ENCODE results near the gene DENND1B. TPM values are rescaled to one million over a fixed set of nuclear protein-coding genes. Genes with fewer than 3 reads are reported as not detected.

Gene DENND1B
- total and polyA plus RNA-seq, 4 donors = 1.7 to 13.7 (median 7.9) TPM

DNA sequence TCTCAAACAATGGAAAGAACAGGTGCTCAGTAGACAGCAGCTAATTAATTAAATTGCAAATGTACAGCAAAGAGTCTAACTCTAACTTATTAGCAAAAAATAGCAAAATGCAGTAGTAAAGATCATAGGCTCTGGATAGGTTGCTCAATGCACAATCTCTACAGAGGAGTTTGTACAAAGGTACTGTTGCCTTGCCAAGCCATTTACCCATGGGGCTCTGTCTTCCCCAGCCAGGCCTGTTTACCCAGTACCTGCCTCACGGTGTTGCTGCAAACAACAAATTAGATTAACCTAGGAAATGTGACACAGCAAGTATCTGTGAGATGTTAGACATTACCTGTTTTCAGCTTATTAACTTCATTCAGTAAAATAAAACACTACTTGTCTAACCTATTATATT lies 222.0 kb downstream of the DENND1B start (continued):
- peak; percentile 50 to 51 for TF ChIP-seq RXRA (IDR thresholded peaks at IDR 0.05)
- peak in 1 of 2 donors; percentile 59 for TF ChIP-seq JUND (IDR thresholded peaks at IDR 0.05)
- no peak for TF ChIP-seq NR2F2 (IDR thresholded peaks at IDR 0.05)

- no peak overlapping the region for H3K4me3 ChIP-seq (ENCODE audit: low read depth in 1 of 3, low read length in 3 of 3)
- no peaks in the 10 kb centered on the region for H3K4me1 ChIP-seq (ENCODE audit: control insufficient read depth in 4 of 4, insufficient read depth in 4 of 4, low read length in 3 of 4)
- WGBS = 97% methylated on average over 1 of the region's 1 CpG
- H3K9ac ChIP-seq (ENCODE audit: low read depth in 1 of 2, low read length in 2 of 2) = no peak overlapping the region
- no peak for TF ChIP-seq GABPA (IDR thresholded peaks at IDR 0.05 in 1 of 2, conservative IDR thresholded peaks at IDR 0.05 in 1 of 2)
- TF ChIP-seq HNF4G (IDR thresholded peaks at IDR 0.05) = no peak
- TF ChIP-seq FOXA1 (IDR thresholded peaks at IDR 0.05) = no peak
- TF ChIP-seq RXRA (IDR thresholded peaks at IDR 0.05) = no peak
- no peak for TF ChIP-seq EGR1 (IDR thresholded peaks at IDR 0.05; ENCODE audit: low read depth in 2 of 2)
- TF ChIP-seq, protein P1, sequence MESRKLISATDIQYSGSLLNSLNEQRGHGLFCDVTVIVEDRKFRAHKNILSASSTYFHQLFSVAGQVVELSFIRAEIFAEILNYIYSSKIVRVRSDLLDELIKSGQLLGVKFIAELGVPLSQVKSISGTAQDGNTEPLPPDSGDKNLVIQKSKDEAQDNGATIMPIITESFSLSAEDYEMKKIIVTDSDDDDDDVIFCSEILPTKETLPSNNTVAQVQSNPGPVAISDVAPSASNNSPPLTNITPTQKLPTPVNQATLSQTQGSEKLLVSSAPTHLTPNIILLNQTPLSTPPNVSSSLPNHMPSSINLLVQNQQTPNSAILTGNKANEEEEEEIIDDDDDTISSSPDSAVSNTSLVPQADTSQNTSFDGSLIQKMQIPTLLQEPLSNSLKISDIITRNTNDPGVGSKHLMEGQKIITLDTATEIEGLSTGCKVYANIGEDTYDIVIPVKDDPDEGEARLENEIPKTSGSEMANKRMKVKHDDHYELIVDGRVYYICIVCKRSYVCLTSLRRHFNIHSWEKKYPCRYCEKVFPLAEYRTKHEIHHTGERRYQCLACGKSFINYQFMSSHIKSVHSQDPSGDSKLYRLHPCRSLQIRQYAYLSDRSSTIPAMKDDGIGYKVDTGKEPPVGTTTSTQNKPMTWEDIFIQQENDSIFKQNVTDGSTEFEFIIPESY (IDR thresholded peaks at IDR 0.05) = no peak
- TF ChIP-seq HNF4A (conservative IDR thresholded peaks at IDR 0.05) = no peak
- TF ChIP-seq MAX (IDR thresholded peaks at IDR 0.05) = no peak
- TF ChIP-seq NR2F2 (IDR thresholded peaks at IDR 0.05) = no peak
- no peak for TF ChIP-seq TAF1 (conservative IDR thresholded peaks at IDR 0.05)
- TF ChIP-seq YY1 (IDR thresholded peaks at IDR 0.05) = no peak
- TF ChIP-seq FOXA2 (IDR thresholded peaks at IDR 0.05) = no peak
- TF ChIP-seq, protein P2, sequence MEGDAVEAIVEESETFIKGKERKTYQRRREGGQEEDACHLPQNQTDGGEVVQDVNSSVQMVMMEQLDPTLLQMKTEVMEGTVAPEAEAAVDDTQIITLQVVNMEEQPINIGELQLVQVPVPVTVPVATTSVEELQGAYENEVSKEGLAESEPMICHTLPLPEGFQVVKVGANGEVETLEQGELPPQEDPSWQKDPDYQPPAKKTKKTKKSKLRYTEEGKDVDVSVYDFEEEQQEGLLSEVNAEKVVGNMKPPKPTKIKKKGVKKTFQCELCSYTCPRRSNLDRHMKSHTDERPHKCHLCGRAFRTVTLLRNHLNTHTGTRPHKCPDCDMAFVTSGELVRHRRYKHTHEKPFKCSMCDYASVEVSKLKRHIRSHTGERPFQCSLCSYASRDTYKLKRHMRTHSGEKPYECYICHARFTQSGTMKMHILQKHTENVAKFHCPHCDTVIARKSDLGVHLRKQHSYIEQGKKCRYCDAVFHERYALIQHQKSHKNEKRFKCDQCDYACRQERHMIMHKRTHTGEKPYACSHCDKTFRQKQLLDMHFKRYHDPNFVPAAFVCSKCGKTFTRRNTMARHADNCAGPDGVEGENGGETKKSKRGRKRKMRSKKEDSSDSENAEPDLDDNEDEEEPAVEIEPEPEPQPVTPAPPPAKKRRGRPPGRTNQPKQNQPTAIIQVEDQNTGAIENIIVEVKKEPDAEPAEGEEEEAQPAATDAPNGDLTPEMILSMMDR (IDR thresholded peaks at IDR 0.05; ENCODE audit: low read depth, low read length, missing input control) = no peak
- TF ChIP-seq, protein P3, sequence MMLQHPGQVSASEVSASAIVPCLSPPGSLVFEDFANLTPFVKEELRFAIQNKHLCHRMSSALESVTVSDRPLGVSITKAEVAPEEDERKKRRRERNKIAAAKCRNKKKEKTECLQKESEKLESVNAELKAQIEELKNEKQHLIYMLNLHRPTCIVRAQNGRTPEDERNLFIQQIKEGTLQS (IDR thresholded peaks at IDR 0.05) = no peak
- TF ChIP-seq RAD21 (IDR thresholded peaks at IDR 0.05) = no peak
- TF ChIP-seq, protein P4, sequence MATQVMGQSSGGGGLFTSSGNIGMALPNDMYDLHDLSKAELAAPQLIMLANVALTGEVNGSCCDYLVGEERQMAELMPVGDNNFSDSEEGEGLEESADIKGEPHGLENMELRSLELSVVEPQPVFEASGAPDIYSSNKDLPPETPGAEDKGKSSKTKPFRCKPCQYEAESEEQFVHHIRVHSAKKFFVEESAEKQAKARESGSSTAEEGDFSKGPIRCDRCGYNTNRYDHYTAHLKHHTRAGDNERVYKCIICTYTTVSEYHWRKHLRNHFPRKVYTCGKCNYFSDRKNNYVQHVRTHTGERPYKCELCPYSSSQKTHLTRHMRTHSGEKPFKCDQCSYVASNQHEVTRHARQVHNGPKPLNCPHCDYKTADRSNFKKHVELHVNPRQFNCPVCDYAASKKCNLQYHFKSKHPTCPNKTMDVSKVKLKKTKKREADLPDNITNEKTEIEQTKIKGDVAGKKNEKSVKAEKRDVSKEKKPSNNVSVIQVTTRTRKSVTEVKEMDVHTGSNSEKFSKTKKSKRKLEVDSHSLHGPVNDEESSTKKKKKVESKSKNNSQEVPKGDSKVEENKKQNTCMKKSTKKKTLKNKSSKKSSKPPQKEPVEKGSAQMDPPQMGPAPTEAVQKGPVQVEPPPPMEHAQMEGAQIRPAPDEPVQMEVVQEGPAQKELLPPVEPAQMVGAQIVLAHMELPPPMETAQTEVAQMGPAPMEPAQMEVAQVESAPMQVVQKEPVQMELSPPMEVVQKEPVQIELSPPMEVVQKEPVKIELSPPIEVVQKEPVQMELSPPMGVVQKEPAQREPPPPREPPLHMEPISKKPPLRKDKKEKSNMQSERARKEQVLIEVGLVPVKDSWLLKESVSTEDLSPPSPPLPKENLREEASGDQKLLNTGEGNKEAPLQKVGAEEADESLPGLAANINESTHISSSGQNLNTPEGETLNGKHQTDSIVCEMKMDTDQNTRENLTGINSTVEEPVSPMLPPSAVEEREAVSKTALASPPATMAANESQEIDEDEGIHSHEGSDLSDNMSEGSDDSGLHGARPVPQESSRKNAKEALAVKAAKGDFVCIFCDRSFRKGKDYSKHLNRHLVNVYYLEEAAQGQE (IDR thresholded peaks at IDR 0.05) = no peak
- no peak for TF ChIP-seq JUND (IDR thresholded peaks at IDR 0.05)
- no peak for TF ChIP-seq SP1 (IDR thresholded peaks at IDR 0.05)
- no peaks in the 10 kb centered on the region for H3K9me3 ChIP-seq (ENCODE audit: control insufficient read depth in 4 of 4, low read length in 3 of 4)
- no peak overlapping the region for H3K27ac ChIP-seq (ENCODE audit: low read depth in 1 of 2, low read length in 2 of 2)
- no peak for DNase-seq (ENCODE audit: low spot score)
- no peaks in the 10 kb centered on the region for H3K27me3 ChIP-seq (ENCODE audit: control insufficient read depth in 4 of 4, insufficient read depth in 4 of 4, low read length in 3 of 4)
- H3K36me3 ChIP-seq (ENCODE audit: control insufficient read depth in 4 of 4, insufficient read depth in 3 of 4, low read depth in 1 of 4, low read length in 3 of 4) = peaks cover 0 to 3% (median 0%) of the 10 kb centered on the region in 4 donors
Measured at GRCh38 chr1:197546989-197547388, 228.3 kb downstream of the DENND1B start.

Measured in liver (tissue), 9 donors.